Measurements from ENCODE around the gene ADAMTS17. TPM values are rescaled to one million over a fixed set of nuclear protein-coding genes. Genes with fewer than 3 reads are reported as not detected.

The ADAMTS17 gene
- polyA plus RNA-seq, 3 donors, result 0.11 to 2.6 (median 0.76) TPM

DNA sequence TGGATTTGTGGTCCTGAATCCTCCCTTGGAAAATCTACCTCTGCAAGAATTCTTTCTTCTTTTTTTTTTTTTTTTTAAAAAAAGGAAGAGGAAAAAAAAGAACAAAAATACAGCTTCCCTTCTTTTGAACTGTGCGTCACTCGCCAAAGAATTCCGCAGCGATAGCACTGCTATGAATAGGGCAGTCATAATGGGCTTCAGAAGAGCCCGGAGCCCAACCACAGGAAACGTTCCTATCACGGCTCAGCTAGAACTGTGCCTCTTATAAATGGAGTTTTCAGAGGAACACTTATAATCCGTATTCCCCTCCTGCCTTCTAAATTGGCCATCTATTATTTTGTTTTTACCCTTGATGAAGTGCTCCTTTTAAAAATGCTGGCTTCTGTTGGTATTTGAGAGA, 227.7 kb downstream of the ADAMTS17 start:
- 5 to 56% (median 9%) methylated on average over 8 of the region's 8 CpGs for WGBS, 3 donors
- no peak overlapping the region for H3K27ac ChIP-seq (ENCODE audit: low read depth, low read length)

DNA sequence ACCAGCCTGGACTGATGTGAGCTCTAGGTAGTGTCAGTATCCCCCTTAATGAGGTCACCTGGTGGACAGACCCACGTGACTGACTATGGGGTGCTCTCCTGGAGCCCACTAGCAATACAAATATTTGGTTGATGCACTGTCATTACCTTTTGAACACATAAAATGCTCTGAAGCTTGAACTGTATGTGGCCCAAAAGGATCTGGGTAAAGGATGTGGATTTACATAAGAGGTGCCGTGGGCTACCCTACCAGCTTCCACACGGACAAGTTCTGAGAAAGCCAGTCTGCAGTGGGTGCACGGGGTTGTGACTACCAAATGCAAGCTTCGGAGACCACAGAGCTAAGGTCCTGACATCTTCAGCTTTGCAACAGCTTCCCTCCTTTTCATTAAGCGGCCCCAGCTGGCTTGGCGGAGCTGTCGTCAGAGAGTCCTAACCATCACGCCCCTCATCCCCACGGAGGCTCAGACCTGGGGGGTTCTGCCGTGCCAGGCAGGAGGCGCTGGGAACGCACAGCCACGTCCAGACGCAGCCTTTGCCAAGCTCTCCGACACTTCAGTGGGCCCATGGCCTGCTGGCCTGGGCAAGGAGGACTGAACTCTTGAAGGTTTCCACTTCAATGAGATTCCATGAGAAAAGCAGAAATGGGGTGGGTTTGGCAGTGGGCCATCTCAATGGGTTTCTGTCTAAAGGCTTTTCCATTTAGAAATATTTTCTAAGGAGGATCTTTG, 228.3 kb downstream of the ADAMTS17 start:
- H3K27ac ChIP-seq (ENCODE audit: low read depth, low read length), result no peak overlapping the region
- WGBS, 3 donors, result 62 to 86% (median 67%) methylated on average over 16 of the region's 16 CpGs

DNA sequence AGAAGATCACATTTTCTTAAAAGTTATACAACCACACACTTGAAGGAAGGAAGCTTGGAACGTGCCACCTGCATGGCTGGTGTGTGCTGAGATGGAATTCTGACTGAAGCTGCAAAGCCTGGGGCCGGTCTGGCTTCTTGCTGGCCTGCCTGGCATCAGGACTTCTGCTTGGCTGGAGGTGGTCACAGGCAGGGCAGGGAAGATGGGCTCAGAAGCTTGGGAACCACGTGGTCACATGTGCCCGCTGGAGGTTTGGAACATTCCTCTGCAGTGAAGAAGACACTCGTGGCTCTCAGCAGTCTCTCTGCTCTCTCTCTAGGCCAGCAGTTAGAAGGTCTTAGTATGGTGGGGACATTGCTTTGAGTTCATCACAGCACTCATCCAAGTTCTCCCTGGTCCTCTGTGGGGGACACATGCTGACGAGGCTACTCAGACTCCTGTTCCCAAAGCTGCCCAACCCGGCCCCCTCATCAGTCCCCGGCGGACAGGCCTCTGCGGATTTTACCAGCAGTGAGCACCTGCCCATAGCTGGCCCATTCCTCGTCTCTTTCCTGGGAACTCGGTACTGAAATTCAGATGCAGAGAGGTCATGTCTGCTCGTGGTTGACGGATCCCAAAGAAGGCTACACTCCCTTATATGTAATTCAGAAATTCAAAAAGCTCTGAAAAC, 229.0 kb downstream of the ADAMTS17 start:
- WGBS, 3 donors, result 86 to 96% (median 96%) methylated on average over 14 of the region's 14 CpGs
- H3K27ac ChIP-seq (ENCODE audit: low read depth, low read length), result no peak overlapping the region

DNA sequence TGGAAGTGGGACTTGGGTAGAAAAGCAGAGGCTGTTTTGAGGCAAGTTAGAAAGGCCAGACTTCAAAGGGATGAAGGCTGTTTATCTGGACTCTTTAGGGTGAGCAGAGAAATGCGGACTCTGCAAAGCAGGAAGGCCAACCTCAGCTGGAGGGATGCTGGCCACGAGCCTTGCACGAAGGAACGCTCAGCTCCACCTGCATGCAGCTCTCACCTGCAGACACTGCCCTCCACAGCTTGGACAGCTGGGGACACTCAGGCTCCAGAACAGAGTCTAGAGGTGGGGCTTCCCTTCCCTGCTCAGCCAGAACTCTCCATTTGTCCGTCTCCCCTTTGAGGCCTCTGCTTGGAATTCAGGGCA, 229.7 kb downstream of the ADAMTS17 start:
- 63 to 96% (median 65%) methylated on average over 5 of the region's 5 CpGs for WGBS, 3 donors
- no peak overlapping the region for H3K27ac ChIP-seq (ENCODE audit: low read depth, low read length)

DNA sequence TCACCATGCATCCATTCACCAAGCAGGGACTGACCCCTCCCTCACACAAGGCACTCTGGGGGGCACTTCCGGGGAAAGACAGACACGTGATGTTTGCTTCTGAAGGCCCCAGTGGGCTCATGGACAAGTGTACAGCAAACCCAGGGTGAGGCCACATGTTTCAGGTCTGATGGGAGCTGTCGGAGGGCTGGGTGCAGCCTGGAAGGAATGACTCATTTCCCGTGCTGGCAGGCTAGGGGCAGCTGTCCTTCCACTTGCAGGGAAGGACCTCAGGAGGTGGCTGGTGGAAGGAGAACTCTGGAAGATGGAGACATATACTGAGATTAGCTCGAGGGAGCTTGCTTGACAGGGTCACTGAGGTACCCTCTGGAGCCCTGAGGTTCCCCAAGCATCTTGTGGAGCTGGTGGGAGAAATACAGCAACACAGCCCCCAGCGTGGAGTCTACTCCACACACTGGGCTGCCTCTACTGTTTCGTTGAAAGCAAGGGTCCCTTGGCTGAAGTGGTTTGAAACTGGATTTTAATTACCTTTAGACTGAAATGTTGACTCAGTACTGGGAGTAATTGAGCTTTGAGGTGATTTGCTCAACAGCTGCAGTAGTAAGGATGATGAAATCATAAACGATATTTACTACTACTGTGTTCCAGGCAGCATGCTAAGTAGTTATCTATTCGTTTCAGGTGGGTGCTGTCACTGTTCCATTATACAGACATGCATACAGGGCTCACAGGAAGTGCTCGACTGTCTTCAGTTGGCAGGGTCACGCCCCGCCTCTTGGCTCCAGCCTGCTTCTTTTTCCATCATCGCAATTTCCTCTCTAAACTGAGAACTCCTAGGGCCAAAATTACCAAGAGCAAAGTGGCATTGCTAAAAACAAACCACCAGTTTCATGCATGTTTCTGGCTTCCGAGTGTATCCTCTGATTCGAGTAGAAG, 230.4 kb downstream of the ADAMTS17 start:
- H3K27ac ChIP-seq (ENCODE audit: low read depth, low read length), result no peak overlapping the region
- WGBS, 3 donors, result 37 to 66% (median 39%) methylated on average over 15 of the region's 15 CpGs

DNA sequence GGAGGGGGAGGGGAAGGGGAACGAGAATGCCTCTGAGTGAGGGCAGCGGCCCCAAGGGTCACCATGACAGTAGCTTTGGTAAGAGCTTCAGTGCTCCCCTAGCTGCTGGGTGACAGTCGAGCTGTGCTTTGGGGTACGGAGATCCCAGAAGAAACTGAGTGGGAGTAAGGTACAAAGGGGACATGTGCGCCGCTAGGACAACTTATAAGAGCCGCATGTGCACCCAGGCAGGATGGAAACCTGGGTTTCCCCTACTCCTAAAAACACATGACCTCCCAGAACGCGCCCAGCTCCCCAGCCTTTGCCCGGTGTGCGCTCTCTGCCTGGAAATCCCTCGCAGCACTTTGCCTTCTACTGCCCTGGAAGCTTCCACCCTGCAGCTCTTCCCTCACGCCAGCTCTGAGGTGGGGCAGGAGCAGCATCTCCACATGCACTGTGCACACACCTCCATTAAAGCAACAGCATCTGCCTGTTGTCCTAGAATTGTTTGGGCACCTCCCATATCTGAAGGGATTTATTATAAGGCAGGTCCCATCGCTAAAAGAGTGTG, 232.2 kb downstream of the ADAMTS17 start:
- no peak overlapping the region for H3K27ac ChIP-seq (ENCODE audit: low read depth, low read length)
- WGBS, 3 donors, result 86 to 92% (median 90%) methylated on average over 14 of the region's 14 CpGs

DNA sequence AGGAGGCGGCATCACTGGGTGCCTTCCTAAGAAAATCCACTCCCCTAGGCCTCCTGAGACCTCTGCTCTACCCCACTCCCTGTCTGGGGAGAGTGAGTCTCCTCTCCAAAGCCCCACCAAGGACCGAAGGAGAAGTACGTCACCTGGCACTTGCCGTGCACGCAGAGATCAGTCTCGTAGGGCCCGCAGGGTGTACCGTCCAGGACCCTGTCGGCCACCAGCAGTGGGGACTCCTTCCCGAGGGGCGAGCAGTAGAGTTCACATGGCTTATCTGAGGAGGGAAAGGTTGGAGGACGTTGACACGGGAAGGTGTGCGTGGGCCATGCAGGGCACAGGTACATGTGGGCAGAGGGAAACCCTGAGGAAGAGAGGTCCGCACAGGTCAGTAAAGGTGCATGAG, 232.9 kb downstream of the ADAMTS17 start:
- H3K27ac ChIP-seq (ENCODE audit: low read depth, low read length), result no peak overlapping the region
- 94 to 98% (median 97%) methylated on average over 15 of the region's 15 CpGs for WGBS, 3 donors

DNA sequence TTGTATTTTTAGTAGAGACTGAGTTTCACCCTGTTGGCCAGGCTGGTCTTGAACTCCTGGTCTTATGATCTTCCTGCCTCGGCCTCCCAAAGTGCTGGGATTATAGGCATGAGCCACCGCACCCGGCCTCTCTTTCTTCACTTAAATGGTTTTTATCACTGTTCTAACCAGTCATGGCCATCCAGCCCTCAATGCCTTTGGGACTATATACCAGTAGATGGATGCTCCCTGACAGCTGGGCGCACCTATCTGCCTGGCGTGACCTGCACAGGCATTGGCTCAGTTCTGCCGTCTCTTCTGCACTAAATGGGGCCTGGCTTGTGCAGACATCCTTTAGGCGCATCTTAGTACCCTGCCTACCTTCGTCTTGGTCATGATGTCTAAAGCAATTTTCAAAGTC, 233.4 kb downstream of the ADAMTS17 start:
- no peak overlapping the region for H3K27ac ChIP-seq (ENCODE audit: low read depth, low read length)
- WGBS, 3 donors, result 98 to 99% (median 98%) methylated on average over 8 of the region's 8 CpGs

DNA sequence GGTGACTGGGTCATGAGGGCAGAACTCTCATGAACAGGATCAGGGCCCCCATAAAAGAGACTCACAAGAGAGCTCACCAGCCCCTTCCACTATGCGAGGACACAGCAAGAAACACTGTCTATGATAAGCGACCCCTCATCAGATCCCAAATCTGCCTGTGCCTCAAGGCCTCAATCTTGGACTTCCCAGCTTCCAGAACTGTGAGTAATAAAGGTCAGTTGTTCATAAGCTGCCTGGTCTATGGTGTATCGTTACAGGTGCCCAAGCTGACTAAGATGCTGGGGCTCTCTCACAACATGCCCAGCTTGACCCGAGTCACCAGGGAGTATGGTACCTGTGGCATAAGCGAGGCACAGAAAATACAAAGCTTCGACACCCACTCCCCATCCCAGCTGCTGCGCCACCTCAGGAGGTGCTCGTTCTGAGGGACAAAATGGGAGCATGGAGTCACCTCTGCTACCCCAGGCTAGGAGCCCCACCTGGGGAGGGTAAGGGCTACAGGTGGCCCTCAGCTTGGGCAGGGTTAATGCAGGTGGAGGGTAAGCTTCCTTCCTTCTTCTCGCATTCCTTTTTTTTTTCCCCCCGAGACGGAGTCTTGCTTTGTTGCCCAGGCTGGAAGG, 234.1 kb downstream of the ADAMTS17 start:
- H3K27ac ChIP-seq (ENCODE audit: low read depth, low read length), result no peak overlapping the region
- WGBS, 3 donors, result 92 to 98% (median 96%) methylated on average over 11 of the region's 11 CpGs

DNA sequence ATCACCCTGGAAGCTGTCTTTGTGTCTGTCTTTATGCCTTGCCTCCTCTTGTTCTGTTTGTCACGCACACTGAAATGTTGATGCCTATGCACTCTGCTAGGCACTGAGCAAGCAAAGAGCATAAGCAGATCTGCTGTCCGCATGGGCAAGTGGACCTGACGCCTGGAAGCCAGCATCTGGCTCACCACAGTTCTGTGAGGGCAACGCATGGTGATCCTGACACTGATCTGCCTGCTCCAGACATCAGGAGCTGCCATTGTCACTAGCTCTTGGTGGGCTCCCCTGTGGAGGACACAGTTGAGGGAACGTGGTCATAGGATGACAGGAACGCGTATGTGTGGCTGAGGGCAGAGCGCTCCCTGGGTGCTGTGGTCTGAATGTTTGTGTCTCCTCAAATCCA, 234.6 kb downstream of the ADAMTS17 start:
- 88 to 96% (median 96%) methylated on average over 8 of the region's 8 CpGs for WGBS, 3 donors

DNA sequence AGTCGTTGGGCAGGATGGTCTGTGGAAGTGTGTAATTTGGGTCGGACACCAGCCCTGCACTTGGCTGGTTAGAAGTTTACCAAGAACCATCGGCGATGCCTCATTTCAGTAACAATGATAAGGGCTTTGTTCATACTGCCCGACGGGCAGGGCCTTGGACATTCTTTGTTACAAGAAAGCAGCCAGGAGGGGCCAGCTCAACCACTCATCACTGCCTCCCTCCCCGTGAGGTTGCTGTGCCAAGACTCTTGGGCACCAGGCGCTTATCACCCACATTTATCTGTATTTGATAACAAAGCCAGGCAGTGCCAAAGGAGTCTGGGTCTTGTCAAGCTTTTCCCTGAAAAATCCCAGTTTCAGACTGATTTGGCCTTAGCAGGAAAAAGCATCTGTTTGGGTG, 235.0 kb downstream of the ADAMTS17 start:
- H3K27ac ChIP-seq (ENCODE audit: low read depth, low read length), result no peak overlapping the region
- WGBS, 3 donors, result 56 to 80% (median 72%) methylated on average over 8 of the region's 8 CpGs

More for the DNA sequence above, 234.6 kb downstream of the ADAMTS17 start:
- no peak overlapping the region for H3K27ac ChIP-seq (ENCODE audit: low read depth, low read length)

DNA sequence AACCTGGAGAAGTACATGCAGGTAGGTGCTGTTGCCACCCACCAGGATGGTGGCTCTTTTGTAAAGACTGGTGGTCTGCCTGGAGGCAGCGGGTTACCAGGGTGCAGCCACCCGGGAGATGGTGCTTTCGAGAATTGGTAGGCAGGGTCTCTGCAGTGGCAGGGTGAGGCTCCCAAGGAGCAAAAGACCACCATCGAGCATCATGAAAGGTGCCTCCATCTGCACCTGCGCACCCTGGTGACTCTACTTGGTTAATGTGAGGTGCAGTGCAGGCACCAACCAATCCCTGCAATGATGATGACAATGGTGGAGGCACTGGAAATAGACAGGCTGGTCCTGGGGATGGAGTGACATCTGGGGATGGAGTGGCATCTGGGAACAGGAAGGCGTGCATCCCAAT, 236.7 kb downstream of the ADAMTS17 start:
- WGBS, 3 donors, result 96 to 98% (median 96%) methylated on average over 6 of the region's 6 CpGs
- H3K27ac ChIP-seq (ENCODE audit: low read depth, low read length), result no peak overlapping the region

DNA sequence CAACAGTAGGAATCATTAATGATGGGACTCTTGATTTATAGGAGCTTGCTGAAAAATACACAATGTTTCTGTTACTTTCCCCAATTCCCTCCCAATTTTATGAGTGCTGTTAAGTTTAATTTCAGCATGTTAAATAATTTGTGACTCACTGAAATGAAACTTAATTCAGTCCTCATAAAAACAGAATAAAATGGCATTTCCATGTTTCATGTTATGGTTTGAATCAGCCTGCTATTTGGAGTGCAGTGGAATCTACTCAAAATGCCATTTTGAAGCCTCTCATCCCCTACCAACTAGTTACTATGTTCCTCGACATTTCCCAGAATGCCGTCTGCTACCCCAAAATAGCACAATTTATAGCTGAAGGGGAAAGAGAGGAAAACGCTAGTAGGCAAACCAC, 237.5 kb downstream of the ADAMTS17 start:
- no peak overlapping the region for H3K27ac ChIP-seq (ENCODE audit: low read depth, low read length)
- WGBS, 3 donors, result 82 to 89% (median 83%) methylated on average over 3 of the region's 3 CpGs

DNA sequence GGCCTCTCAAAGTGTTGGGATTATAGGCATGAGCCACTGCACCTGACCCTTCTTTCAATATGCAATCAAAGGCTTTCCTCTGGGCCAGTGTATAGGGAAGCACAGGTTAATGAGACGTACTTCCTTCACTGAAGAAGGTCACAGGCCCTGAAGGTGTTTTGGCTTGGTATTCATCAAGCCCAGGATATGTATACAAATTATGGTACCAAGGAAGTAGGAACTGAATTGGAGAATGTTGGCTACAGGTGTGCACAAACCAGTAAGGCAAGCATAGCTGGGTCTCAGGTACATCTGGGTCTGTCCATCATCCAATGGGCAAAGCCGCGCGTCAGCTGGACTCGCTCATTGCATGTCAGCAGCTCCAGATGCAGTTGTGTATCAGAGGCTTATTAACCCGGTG, 237.9 kb downstream of the ADAMTS17 start:
- 95 to 98% (median 97%) methylated on average over 6 of the region's 6 CpGs for WGBS, 3 donors
- no peak overlapping the region for H3K27ac ChIP-seq (ENCODE audit: low read depth, low read length)

DNA sequence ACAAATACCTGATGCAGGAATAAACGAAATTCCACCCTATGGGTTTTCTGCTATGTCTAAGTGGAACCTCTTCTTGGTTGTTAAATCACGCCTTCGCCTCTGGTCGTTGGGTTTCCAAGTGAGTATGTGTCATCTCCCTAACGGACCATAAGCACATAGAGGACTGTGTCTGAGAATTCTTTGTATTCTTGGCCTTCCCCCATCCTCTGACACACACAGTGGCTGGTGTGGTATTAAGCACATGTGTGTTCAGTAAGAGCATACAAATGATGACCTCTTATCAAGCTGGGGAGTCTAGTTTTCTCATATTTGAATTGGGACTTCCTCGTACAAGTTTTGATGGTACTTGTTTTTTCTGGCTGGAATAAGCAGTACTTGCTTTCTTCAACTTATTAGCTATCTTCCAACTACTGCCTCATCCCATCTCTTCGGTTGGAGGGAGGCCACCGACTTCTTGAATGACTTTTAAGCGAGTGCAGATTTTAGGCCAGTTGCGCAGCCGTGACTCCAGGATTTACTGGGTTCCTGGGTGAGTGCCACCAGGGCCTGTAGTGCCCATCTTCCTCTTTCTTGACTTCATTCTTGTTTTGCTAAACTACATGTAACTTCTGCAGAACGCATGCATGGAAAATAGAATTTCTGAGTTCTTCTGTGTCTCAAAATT, 240.2 kb downstream of the ADAMTS17 start:
- no peak overlapping the region for H3K27ac ChIP-seq (ENCODE audit: low read depth, low read length)
- 76 to 91% (median 82%) methylated on average over 12 of the region's 12 CpGs for WGBS, 3 donors

DNA sequence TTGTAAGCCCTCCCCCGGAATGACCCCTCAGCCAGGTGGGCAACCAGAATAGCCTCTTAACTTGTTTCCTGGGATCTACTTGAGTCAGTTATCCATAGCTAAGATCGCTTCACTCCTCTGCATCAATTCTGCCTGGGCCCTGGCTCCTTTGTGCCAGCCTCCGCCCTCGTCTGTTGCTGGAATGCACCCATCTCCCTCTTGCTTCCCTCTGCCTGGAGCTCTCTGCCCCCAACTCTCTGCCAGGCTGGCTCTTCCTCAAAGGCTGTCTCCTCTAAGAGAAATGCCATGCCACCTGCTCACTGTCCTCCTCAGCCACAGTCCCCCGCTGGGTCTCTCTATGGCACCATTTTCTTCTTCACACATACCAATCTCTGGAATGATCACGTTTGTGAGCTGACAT, 240.8 kb downstream of the ADAMTS17 start:
- 85 to 97% (median 89%) methylated on average over 6 of the region's 6 CpGs for WGBS, 3 donors
- no peak overlapping the region for H3K27ac ChIP-seq (ENCODE audit: low read depth, low read length)

DNA sequence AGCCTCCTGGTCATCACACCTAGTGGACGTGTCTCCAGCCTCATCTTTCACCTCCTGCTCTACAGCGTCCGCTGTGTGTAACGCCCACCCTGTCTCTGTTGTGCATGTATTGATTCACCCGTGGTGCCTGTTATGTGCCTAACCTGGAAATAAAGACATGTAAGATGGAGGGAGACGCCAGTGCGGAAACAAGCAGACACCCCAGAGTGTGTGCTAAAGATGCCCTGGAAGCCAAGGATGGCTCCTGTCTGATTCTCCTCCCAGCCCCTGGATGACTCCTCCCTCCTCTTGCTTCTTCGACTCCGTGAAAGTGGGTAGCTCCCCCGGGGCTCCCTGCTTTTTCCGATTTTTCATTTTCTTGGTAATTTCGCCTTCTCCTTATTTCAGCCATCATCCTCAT, 241.8 kb downstream of the ADAMTS17 start:
- WGBS, 3 donors, result 91 to 97% (median 97%) methylated on average over 12 of the region's 12 CpGs

DNA sequence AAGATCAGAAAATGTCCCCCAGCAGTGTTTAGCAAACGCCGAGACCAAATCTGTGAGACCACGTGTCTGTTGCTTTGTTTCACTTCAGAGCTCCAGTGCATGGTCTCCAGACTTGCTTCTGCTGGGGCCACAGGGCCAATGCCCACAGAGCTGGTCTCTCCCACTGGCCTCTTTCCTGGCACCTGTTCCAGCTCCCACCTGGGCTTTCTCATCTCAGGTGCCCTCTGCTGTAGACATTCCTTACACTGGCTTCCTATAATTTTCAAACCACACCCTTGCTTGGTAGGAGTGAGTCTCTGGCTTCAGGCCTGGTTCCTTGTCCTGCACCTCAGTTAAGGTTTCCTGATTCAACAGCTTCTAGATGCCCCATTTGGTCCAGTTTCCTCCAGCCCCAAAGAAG, 243.1 kb downstream of the ADAMTS17 start:
- WGBS, 3 donors, result 93 to 98% (median 98%) methylated on average over 3 of the region's 3 CpGs
- H3K27ac ChIP-seq (ENCODE audit: low read depth, low read length), result no peak overlapping the region

More for the DNA sequence above, 241.8 kb downstream of the ADAMTS17 start:
- H3K27ac ChIP-seq (ENCODE audit: low read depth, low read length), result no peak overlapping the region
